Panc1 (cell line): Measurements from ENCODE around the gene MRC1.

Experiments used
- POLR2AphosphoS5 ChIP-seq: IDR thresholded peaks from 2 replicates; pipeline ENCODE4 v1.6.1; 2012; ENCODE audit warnings: mild to moderate bottlenecking, low read depth, low read length, moderate library complexity
- TCF7L2 ChIP-seq: IDR thresholded peaks from 2 replicates; pipeline ENCODE4 v1.6.1; 2011; ENCODE audit warnings: mild to moderate bottlenecking, low read depth, low read length, inconsistent platforms
- TF ChIP-seq, protein P1 (sequence below): fragments of 450-650 bp; IDR thresholded peaks from 2 replicates; pipeline ENCODE4 v1.5.1; 2017; ENCODE audit warnings: mild to moderate bottlenecking
- TF ChIP-seq, protein P2 (sequence below), 2 experiments: IDR thresholded peaks; 2 replicates each; pipeline ENCODE4 v1.6.1; 2011 to 2012; ENCODE audit warnings: low read depth in 2 of 2, control low read depth in 1 of 2, low read length in 1 of 2, mild to moderate bottlenecking in 1 of 2, moderate library complexity in 1 of 2; ENCODE audit not compliant: insufficient read depth in 1 of 2

- TF ChIP-seq, protein P1, sequence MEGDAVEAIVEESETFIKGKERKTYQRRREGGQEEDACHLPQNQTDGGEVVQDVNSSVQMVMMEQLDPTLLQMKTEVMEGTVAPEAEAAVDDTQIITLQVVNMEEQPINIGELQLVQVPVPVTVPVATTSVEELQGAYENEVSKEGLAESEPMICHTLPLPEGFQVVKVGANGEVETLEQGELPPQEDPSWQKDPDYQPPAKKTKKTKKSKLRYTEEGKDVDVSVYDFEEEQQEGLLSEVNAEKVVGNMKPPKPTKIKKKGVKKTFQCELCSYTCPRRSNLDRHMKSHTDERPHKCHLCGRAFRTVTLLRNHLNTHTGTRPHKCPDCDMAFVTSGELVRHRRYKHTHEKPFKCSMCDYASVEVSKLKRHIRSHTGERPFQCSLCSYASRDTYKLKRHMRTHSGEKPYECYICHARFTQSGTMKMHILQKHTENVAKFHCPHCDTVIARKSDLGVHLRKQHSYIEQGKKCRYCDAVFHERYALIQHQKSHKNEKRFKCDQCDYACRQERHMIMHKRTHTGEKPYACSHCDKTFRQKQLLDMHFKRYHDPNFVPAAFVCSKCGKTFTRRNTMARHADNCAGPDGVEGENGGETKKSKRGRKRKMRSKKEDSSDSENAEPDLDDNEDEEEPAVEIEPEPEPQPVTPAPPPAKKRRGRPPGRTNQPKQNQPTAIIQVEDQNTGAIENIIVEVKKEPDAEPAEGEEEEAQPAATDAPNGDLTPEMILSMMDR, result no peak
- TF ChIP-seq POLR2AphosphoS5 (no peak), TCF7L2 (no peak)
- TF ChIP-seq, protein P2, sequence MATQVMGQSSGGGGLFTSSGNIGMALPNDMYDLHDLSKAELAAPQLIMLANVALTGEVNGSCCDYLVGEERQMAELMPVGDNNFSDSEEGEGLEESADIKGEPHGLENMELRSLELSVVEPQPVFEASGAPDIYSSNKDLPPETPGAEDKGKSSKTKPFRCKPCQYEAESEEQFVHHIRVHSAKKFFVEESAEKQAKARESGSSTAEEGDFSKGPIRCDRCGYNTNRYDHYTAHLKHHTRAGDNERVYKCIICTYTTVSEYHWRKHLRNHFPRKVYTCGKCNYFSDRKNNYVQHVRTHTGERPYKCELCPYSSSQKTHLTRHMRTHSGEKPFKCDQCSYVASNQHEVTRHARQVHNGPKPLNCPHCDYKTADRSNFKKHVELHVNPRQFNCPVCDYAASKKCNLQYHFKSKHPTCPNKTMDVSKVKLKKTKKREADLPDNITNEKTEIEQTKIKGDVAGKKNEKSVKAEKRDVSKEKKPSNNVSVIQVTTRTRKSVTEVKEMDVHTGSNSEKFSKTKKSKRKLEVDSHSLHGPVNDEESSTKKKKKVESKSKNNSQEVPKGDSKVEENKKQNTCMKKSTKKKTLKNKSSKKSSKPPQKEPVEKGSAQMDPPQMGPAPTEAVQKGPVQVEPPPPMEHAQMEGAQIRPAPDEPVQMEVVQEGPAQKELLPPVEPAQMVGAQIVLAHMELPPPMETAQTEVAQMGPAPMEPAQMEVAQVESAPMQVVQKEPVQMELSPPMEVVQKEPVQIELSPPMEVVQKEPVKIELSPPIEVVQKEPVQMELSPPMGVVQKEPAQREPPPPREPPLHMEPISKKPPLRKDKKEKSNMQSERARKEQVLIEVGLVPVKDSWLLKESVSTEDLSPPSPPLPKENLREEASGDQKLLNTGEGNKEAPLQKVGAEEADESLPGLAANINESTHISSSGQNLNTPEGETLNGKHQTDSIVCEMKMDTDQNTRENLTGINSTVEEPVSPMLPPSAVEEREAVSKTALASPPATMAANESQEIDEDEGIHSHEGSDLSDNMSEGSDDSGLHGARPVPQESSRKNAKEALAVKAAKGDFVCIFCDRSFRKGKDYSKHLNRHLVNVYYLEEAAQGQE (IDR thresholded peaks at IDR 0.05; ENCODE audit: insufficient read depth in 1 of 2, low read depth in 2 of 2, low read length in 1 of 2), result no peak
Observed at GRCh38 chr10:17850501-17850900, 41.4 kb downstream of the MRC1 start.
